Activated CD4-positive, alpha-beta T cell treated with anti-CD3 and anti-CD28 coated beads, Interleukin-10, Interleukin-2, amounts not matched to agents 100 ng/mL and 50 ng/mL, durations not matched to agents 16 hours and 8 hours (primary cell): ENCODE data around the gene COL6A1.
A peak's percentile ranks its signal among the peaks of the same experiment; 100 is the strongest.

Experiments
- DNase-seq: peaks from one replicate; pipeline ENCODE4 v3.0.0-alpha.2; 2020

The COL6A1 gene, protein sequence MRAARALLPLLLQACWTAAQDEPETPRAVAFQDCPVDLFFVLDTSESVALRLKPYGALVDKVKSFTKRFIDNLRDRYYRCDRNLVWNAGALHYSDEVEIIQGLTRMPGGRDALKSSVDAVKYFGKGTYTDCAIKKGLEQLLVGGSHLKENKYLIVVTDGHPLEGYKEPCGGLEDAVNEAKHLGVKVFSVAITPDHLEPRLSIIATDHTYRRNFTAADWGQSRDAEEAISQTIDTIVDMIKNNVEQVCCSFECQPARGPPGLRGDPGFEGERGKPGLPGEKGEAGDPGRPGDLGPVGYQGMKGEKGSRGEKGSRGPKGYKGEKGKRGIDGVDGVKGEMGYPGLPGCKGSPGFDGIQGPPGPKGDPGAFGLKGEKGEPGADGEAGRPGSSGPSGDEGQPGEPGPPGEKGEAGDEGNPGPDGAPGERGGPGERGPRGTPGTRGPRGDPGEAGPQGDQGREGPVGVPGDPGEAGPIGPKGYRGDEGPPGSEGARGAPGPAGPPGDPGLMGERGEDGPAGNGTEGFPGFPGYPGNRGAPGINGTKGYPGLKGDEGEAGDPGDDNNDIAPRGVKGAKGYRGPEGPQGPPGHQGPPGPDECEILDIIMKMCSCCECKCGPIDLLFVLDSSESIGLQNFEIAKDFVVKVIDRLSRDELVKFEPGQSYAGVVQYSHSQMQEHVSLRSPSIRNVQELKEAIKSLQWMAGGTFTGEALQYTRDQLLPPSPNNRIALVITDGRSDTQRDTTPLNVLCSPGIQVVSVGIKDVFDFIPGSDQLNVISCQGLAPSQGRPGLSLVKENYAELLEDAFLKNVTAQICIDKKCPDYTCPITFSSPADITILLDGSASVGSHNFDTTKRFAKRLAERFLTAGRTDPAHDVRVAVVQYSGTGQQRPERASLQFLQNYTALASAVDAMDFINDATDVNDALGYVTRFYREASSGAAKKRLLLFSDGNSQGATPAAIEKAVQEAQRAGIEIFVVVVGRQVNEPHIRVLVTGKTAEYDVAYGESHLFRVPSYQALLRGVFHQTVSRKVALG

DNA sequence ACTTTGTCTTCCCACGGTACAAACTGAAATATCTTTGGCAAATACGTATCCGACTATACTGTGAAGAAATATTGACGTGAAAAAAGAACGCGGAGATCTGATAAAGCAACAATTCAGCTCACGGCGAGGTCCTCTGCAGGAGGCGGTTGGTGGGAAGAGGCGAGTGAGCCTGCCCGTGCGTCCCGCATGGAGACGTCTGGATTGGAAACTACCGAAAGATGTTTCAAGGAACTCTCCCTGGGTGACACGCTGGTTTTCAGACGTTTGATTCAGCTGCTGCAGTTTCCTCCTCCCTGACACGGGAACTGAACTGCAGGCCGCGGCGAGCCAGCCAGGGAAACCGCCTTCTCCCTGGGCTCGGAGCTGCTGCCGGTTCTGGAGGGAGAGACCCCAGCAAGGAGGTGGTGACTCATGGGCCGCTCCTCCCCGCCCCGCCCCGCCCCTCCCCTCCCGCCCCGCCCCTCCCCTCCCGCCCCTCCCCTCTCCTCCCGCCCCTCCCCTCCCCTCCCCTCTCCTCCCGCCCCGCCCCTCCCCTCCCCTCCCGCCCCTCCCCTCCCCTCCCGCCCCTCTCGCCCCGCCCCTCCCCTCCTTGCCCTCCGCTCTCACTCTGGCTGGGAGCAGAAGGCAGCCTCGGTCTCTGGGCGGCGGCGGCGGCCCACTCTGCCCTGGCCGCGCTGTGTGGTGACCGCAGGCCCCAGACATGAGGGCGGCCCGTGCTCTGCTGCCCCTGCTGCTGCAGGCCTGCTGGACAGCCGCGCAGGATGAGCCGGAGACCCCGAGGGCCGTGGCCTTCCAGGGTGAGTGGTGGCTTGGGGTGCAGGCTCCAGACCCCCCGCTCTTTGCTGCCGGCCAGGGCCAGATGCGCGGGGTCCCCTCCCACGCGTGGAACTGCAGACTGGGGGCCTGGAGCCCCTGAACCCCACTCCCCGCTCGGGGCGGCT is at the start of gene COL6A1:
TSS of gene COL6A1 (plus strand) at position 620 of the 941 bp plus-strand sequence. CDS start at position 701, 81 bp downstream.
- DNase-seq, result peak; percentile 42

GRCh38 chr21:45932922-45933502 is 48.6 kb upstream of the COL6A1 start:
- peak; percentile 61 for DNase-seq

DNA sequence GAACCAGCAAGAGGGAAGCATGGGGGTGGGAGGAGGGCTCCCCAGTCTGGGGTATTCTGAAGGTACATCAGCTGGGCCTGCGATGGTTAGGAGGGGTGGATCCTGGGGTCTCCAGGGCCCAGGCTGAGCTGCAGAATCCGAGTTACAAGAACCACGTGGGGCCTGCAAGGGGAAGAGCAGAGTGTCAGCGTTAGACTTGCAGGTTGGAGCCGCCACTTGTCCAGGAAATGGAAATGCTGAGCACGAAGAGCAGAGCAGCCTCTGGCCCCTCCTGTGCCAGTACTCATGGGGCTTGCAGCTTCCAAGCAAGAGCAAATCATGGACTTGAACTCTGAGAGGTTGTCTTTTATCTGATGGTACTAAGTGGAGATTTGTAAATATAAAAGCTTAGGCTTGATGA is 47.5 kb upstream of the COL6A1 start:
- DNase-seq, result no peak

GRCh38 chr21:45934554-45934953 is 47.0 kb upstream of the COL6A1 start:
- DNase-seq, result no peak

DNA sequence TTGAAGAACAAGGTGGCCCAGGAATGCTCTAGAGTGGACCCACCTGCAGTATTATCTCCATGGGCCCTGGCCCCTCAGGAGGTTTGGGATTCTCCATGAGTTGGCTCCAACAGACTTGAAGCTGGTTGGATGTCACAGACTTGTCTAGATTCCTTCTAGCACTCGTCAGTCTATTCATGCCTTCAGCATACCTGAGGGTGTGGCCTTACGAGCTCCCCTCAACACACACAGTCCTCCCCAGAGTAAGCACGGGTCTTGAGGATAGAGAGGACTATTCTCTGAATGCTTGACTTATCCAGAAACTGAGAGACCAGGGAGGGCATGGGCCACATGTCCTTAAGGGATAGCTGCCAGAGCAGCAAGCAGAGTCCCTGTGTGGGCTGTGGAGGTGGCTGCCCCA is 45.9 kb upstream of the COL6A1 start:
- DNase-seq, result no peak

DNA sequence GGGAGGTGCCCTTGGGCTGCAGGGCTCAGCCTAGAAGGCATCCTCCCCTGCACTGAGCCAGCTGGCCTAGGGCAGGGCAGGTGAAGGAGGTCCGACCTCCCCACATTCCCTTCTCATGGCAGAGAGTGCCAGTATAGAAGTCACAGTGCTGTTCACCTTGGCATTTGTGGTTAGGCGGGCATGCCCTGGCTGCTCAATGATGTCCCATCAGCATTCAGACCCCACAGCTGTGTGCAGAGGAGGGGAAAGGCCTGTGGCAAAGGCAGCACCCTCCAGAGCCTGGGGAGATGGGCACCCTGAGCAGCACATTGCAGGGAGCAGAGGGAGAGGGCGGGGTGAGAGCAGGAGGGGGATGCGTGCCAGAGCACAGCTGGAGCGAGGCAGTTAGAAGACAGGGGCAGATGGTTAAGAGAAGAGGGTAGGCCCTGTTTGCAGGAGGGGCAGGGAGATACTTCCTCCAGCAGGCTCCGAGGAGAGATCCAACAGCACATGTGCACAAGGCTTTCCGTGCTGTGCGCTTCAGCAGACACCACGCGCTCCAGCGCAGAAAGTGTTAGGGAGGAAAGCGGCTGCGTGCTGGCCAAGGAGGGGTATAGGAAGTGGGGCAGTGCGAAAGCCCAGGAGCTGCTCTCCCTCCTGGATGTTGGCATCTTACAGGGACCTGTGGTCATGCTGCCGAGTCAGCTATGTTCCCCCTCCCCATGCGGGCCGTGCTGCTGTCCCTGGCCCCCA is 43.7 kb upstream of the COL6A1 start:
- DNase-seq, result no peak

DNA sequence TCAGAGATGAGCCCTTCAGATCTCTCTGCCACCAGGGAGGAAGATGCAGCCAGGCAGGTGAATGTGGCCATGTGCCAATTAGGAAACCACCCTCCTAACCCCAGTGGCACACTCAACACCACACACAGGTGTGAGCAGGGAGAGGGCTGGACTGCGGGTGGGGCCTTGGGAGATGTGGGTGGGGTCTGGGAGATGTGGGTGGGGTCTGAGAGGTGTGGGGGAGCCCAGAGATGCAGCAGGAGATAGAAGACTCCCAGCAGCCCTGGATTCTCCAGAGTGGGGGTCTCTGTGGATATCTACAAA is 43.2 kb upstream of the COL6A1 start:
- no peak for DNase-seq

- no peak for DNase-seq
Observed at GRCh38 chr21:45938811-45939520, 42.6 kb upstream of the COL6A1 start.

GRCh38 chr21:45939521-45940045 is 42.0 kb upstream of the COL6A1 start:
- DNase-seq, result no peak

GRCh38 chr21:45940091-45940490 is 41.5 kb upstream of the COL6A1 start:
- no peak for DNase-seq

GRCh38 chr21:45940621-45941337 is 40.8 kb upstream of the COL6A1 start:
- DNase-seq, result no peak

- no peak for DNase-seq
Observed at GRCh38 chr21:45941338-45941710, 40.2 kb upstream of the COL6A1 start.

GRCh38 chr21:45941717-45942546 is 39.6 kb upstream of the COL6A1 start:
- no peak for DNase-seq

DNA sequence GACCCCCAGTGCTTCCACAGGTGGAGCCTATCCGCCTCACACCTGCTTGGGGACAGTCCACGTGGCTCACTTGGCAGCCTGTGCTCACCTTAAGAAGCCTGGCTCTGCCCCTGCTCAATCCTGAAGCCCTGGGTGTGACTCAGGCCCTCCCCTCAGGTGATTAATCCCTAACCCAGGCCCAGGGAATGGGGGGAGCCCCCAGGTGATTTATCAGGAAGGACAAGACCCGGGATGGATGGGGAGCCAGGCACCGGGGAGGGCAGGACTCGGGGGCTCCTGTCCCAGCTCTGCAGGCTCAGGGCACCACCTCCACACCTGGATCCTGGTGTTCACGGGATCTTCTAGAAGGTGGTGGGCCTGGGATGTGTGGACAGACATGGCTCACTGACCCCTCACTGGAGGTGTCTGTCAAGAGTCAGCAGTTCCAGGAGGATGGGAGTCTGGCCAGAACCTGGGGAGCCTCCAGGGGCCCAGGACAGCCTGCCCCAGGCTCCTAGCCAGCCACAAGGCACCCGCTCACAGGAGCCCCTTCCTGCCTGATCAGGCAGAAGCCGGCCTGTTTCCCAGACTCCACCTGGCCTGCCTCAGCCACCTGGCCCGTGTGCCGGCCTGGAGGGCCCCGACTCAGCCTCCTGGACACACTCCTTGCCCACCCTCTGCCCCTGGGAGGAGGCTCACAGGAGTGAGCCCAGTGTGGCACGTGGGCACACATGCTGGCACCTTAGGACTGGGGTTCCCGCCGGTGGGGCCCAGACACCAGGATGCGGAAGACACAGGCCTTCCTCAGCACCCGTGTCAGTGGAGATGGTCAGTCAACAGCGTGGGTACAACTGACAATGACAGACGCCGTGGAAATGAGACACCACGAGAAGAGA is 38.6 kb upstream of the COL6A1 start:
- DNase-seq, result no peak

DNA sequence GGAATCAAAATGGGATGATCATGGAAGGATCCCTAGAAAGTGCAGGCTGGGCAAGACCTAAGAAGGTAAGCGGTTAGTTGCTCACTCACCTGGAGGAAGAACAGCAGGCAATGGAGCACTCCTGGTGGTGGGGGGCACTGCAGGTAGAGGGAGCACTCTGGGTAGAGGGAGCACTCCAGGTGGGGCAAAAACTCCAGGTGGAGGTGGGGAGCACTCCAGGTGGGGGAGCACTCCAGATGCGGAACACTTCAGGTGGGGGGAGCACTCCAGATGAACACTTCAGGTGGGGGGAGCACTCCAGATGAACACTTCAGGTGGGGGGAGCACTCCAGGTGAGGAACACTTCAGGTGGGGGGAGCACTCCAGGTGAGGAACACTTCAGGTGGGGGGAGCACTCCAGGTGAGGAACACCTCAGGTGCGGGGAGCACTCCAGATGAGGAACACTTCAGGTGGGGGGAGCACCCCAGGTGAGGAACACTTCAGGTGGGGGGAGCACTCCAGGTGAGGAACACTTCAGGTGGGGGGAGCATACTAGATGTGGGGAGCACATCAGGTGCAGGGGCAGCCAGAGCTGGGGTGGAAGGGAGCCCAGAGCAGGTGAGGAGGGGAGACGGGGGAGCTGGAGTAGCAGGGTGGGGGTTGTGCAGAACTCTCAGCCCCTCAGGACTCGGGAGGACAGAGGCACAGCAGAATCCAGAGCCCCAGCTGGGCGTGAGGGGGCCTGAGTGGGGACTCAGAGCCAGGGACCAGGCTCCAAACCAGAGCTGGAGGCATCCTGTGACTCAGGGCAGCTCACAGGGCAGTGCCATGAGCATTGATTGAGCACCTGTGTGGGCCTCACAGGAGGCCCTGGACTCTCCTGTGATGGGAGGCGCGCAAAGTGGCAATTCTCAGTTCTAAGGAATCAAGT is 37.7 kb upstream of the COL6A1 start:
- DNase-seq, result no peak

DNA sequence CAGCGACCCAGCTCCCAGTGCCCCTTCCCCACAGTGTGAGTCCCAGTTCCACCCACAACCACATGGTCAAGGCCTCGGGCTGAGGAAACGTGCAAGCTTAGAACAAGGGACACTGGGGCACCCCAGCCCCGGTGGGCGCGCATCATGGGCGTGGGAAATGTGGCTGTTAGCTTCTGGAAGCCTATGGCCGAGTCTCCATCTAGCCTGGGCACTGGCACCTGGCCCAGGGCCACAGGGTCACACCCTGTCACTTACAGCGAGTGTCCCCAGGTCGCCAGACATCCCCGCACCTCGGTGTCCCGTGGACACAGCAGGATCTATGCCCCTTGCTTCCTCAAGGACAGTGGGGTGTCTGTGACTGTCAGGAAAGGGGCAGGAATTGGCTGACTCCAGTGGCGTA is 37.0 kb upstream of the COL6A1 start:
- no peak for DNase-seq
